Naive thymus-derived CD4-positive, alpha-beta T cell (primary cell): ENCODE results near the gene PRR7. TPM values are rescaled to one million over a fixed set of nuclear protein-coding genes. Genes with fewer than 3 reads are reported as not detected.
A peak's percentile ranks its signal among the peaks of the same experiment; 100 is the strongest.

ENCODE experiments used
- ATAC-seq: fragments of 150-1000 bp; cut with Tn5 transposase; 2 replicates; pipeline ENCODE4 v1.10.0; 2021; ENCODE audit warnings: mild to moderate bottlenecking, moderate library complexity
- CTCF ChIA-PET: fragments of 350-600 bp; sonication (Branson Sonifier 250); formaldehyde crosslinking; loops from one replicate; lab custom pipeline; 2021; ENCODE audit warnings: antibody characterized with exemption; lab: Charles Lee
- POLR2A ChIA-PET: fragments of 350-600 bp; sonication (Branson Sonifier 250); formaldehyde crosslinking; loops from one replicate; lab custom pipeline; 2021; ENCODE audit warnings: antibody characterized with exemption, inconsistent platforms; lab: Charles Lee
- DNase-seq, 9 donors: peaks; one replicate each; pipeline versions ENCODE4 v3.0.0 to v3.0.0-alpha.2; 2020 to 2022; ENCODE audit warnings: mixed read lengths in 1 of 9
- H3K27ac ChIP-seq: one replicate; pipeline ENCODE4 v1.7.0; 2013; ENCODE audit warnings: mild to moderate bottlenecking, low read depth, low read length, moderate library complexity
- H3K27me3 ChIP-seq, 2 donors: one replicate each; pipeline ENCODE4 v1.7.0; 2013; ENCODE audit warnings: low read length in 2 of 2, mild to moderate bottlenecking in 2 of 2, moderate library complexity in 2 of 2; ENCODE audit not compliant: control insufficient read depth in 2 of 2, insufficient read depth in 2 of 2
- H3K36me3 ChIP-seq, 3 experiments: 1 replicate in 2 of 3; 2 replicates in 1 of 3; pipeline ENCODE4 v1.7.0; 2013; ENCODE audit warnings: low read length in 3 of 3, mild to moderate bottlenecking in 3 of 3, moderate library complexity in 1 of 3; ENCODE audit not compliant: insufficient read depth in 3 of 3, control insufficient read depth in 2 of 3
- H3K4me1 ChIP-seq, 2 donors: one replicate each; pipeline ENCODE4 v1.7.0; 2013; ENCODE audit warnings: low read length in 2 of 2, mild to moderate bottlenecking in 2 of 2, moderate library complexity in 1 of 2; ENCODE audit not compliant: control insufficient read depth in 2 of 2, insufficient read depth in 2 of 2
- H3K4me3 ChIP-seq: 2 replicates; pipeline ENCODE4 v1.7.0; 2013; ENCODE audit warnings: mild to moderate bottlenecking, low read length
- H3K9me3 ChIP-seq, 3 experiments: 1 replicate in 2 of 3; 2 replicates in 1 of 3; pipeline ENCODE4 v1.7.0; 2013; ENCODE audit warnings: low read length in 3 of 3; ENCODE audit not compliant: control insufficient read depth in 2 of 3
- H3K27ac Mint-ChIP-seq, 9 donors: one replicate each; pipeline ENCODE4 v1.8.0; 2020 to 2022; ENCODE audit warnings: mixed read lengths in 9 of 9, mild to moderate bottlenecking in 8 of 9, moderate library complexity in 5 of 9, inconsistent platforms in 2 of 9
- H3K27me3 Mint-ChIP-seq, 5 donors: one replicate each; pipeline ENCODE4 v1.8.0; 2021 to 2022; ENCODE audit warnings: mixed read lengths in 5 of 5, mild to moderate bottlenecking in 1 of 5
- H3K36me3 Mint-ChIP-seq, 5 donors: one replicate each; pipeline ENCODE4 v1.8.0; 2020 to 2022; ENCODE audit warnings: mixed read lengths in 5 of 5, mild to moderate bottlenecking in 3 of 5, inconsistent platforms in 1 of 5
- H3K4me1 Mint-ChIP-seq, 7 donors: one replicate each; pipeline ENCODE4 v1.8.0; 2020 to 2022; ENCODE audit warnings: mixed read lengths in 7 of 7, mild to moderate bottlenecking in 3 of 7, inconsistent platforms in 1 of 7
- H3K4me3 Mint-ChIP-seq, 10 donors: one replicate each; pipeline ENCODE4 v1.8.0; 2020 to 2022; ENCODE audit warnings: mild to moderate bottlenecking in 10 of 10, mixed read lengths in 10 of 10, moderate library complexity in 6 of 10, inconsistent platforms in 2 of 10
- H3K9me3 Mint-ChIP-seq, 11 donors: one replicate each; pipeline ENCODE4 v1.8.0; 2020 to 2022; ENCODE audit warnings: mixed read lengths in 11 of 11, mild to moderate bottlenecking in 4 of 11, inconsistent platforms in 1 of 11, moderate library complexity in 1 of 11
- intact Hi-C, 2 donors: fragments of 100-400 bp; cut with micrococcal nuclease; formaldehyde crosslinking; loops; one replicate each; pipeline ENCODE4 v1.15.1; 2023
- polyA plus RNA-seq, 2 donors: library from polyadenylated mRNA; unstranded; fragments of 300-500 nt; fragmentation: Illumina TruSeq; gene quantifications; one replicate each; pipeline ENCODE4 v1.2.3, GENCODE V29; 2021
- total RNA-seq, 6 experiments: library from RNA in 5 of 6; stranded (reverse) in 5 of 6; gene quantifications; 1 replicate in 5 of 6; 2 replicates in 1 of 6; pipeline ENCODE4 v1.2.3 and lab custom pipeline; 2021 to 2026

The PRR7 gene
- total and polyA plus RNA-seq, 7 experiments from 2014 or later, result 6.4 to 31.8 (median 11.7) TPM

DNA sequence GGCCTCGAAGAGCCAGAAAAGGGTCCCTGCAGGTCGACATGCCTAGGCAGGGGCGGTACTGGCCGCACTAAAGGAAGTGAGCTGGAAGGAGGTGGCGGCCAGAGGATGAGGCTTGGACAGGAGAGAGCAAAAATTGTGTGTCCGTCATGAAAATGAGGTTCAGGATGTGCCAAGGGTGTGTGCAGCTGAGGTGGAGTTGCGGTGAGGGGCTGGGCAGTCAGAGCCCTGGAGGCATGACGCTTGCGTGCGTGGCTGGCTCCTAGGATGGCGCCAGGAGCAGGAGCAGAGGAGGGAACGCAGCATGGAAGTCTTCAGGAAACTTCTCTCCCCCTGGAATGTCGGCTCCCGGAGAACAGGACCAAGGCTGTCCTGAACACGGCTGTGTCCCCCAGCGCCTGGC lies 56.3 kb downstream of the PRR7 start:
- no peak for DNase-seq
- Mint-ChIP-seq H3K27me3 (peaks cover 0 to 21% (median 0%) of the 10 kb centered on the region in 5 donors), H3K4me3 (no peak overlapping the region), H3K9me3 (peaks cover 0 to 3% (median 0%) of the 10 kb centered on the region in 11 donors), H3K4me1 (peaks cover 14 to 29% (median 20%) of the 10 kb centered on the region in 7 donors), H3K36me3 (no peaks in the 10 kb centered on the region), H3K27ac (peak overlapping the region in 1 of 9 donors; percentile 10)
- ChIA-PET CTCF (interaction anchor here (0.6 to 7.1 kb wide), 9 partner anchors 8 to 193 kb away, joined by 3 to 77 read pairs (median 4); no protein-coding TSS in a partner anchor), POLR2A (no interaction called here)
- Histone ChIP-seq H3K9me3 (no peaks in the 10 kb centered on the region), H3K27me3 (no peaks in the 10 kb centered on the region), H3K4me1 (peaks cover 6 to 7% of the 10 kb centered on the region in 2 donors), H3K27ac (no peak overlapping the region), H3K36me3 (no peaks in the 10 kb centered on the region), H3K4me3 (no peak overlapping the region)
- intact Hi-C loops, result no loop called here
- ATAC-seq, result no peak

- no peak overlapping the region for H3K4me3 Mint-ChIP-seq
- H3K36me3 Mint-ChIP-seq, result no peaks in the 10 kb centered on the region
- ATAC-seq, result no peak
- Histone ChIP-seq H3K27me3 (no peaks in the 10 kb centered on the region), H3K27ac (no peak overlapping the region), H3K4me1 (peaks cover 0 to under 1% of the 10 kb centered on the region in 2 donors), H3K36me3 (no peaks in the 10 kb centered on the region), H3K4me3 (no peak overlapping the region), H3K9me3 (no peaks in the 10 kb centered on the region)
- no peak for DNase-seq
- peaks cover 0 to 17% (median 0%) of the 10 kb centered on the region in 5 donors for H3K27me3 Mint-ChIP-seq
- intact Hi-C loops, result no loop called here
- H3K27ac Mint-ChIP-seq, result no peak overlapping the region
- ChIA-PET POLR2A (no interaction called here), CTCF (interaction anchor here (0.6 to 7.1 kb wide), 6 partner anchors 34 to 194 kb away, joined by 3 to 77 read pairs (median 4); no protein-coding TSS in a partner anchor)
- H3K9me3 Mint-ChIP-seq, result peaks cover 0 to 3% (median 0%) of the 10 kb centered on the region in 11 donors
- peaks cover 9 to 25% (median 16%) of the 10 kb centered on the region in 7 donors for H3K4me1 Mint-ChIP-seq
These were observed 56.9 kb downstream of the PRR7 start for GRCh38 chr5:177503351-177504085.

GRCh38 chr5:177504086-177505056 lies 57.8 kb downstream of the PRR7 start:
- CTCF ChIA-PET, result interaction anchor here (0.9 to 7.1 kb wide), 3 partner anchors 33 to 135 kb away, joined by 3 to 77 read pairs (median 3); no protein-coding TSS in a partner anchor
- H3K9me3 Mint-ChIP-seq, result peaks cover 0 to 3% (median 0%) of the 10 kb centered on the region in 11 donors
- H3K36me3 Mint-ChIP-seq, result no peaks in the 10 kb centered on the region
- no peak overlapping the region for H3K27ac Mint-ChIP-seq
- H3K27me3 ChIP-seq, result no peaks in the 10 kb centered on the region
- H3K4me3 Mint-ChIP-seq, result no peak overlapping the region
- H3K4me3 ChIP-seq, result no peak overlapping the region
- H3K36me3 ChIP-seq, result no peaks in the 10 kb centered on the region
- POLR2A ChIA-PET, result interaction anchor here (0.6 kb wide), 1 partner anchor 857 kb away, joined by 3 read pairs; no protein-coding TSS in a partner anchor
- H3K4me1 Mint-ChIP-seq, result peaks cover 4 to 26% (median 11%) of the 10 kb centered on the region in 7 donors
- peaks cover 0 to 12% (median 0%) of the 10 kb centered on the region in 5 donors for H3K27me3 Mint-ChIP-seq
- H3K27ac ChIP-seq, result no peak overlapping the region
- DNase-seq (no peak), ATAC-seq (no peak)
- no peaks in the 10 kb centered on the region for H3K4me1 ChIP-seq
- H3K9me3 ChIP-seq, result no peaks in the 10 kb centered on the region
- intact Hi-C loops, result no loop called here

DNA sequence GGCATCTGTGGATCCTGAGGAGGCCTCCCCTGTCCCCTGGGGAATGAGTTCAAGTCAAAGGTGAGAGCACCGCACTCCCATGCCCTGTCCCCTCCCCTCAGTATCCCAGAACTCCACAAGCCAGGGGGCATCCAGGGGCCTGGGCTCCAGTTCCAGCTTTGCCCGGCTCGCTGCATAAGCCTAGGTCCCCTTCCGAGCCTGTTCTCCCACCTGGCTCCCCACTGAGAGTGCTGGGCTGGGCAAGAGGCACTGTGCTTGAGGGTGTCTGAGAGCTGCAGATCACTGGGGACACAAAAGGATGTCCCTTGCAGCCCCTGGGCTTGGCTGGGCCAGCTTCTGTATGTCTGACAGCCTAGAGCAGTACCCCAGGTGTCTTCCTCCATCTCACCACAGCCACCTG lies 58.5 kb downstream of the PRR7 start:
- no peaks in the 10 kb centered on the region for H3K36me3 ChIP-seq
- no peak overlapping the region for H3K27ac ChIP-seq
- intact Hi-C loops, result no loop called here
- peaks cover 0 to 3% (median 0%) of the 10 kb centered on the region in 11 donors for H3K9me3 Mint-ChIP-seq
- POLR2A ChIA-PET, result interaction anchor here (0.6 kb wide), 1 partner anchor 858 kb away, joined by 3 read pairs; no protein-coding TSS in a partner anchor
- H3K4me1 Mint-ChIP-seq, result peaks cover 6 to 28% (median 11%) of the 10 kb centered on the region in 7 donors
- peaks cover 0 to 5% (median 0%) of the 10 kb centered on the region in 5 donors for H3K27me3 Mint-ChIP-seq
- H3K36me3 Mint-ChIP-seq, result no peaks in the 10 kb centered on the region
- H3K27ac Mint-ChIP-seq, result no peak overlapping the region
- H3K9me3 ChIP-seq, result no peaks in the 10 kb centered on the region
- no peak overlapping the region for H3K4me3 ChIP-seq
- ATAC-seq (no peak), DNase-seq (no peak)
- no peaks in the 10 kb centered on the region for H3K4me1 ChIP-seq
- CTCF ChIA-PET, result interaction anchor here (0.7 kb wide), 1 partner anchor 28 kb away, joined by 6 read pairs; no protein-coding TSS in a partner anchor
- H3K4me3 Mint-ChIP-seq, result no peak overlapping the region
- no peaks in the 10 kb centered on the region for H3K27me3 ChIP-seq

Other genes with a start within 250 kb of the PRR7 start
- gene RAB24, start 143.1 kb upstream of the PRR7 start, total RNA-seq, result 10 to 100 TPM; 18.0 to 47.5 (median 24.3) TPM
- gene RAB24, start 143.1 kb upstream of the PRR7 start, polyA plus RNA-seq, result 10 to 100 TPM; 14.9 to 17.1 TPM
- gene PRELID1, start 143.0 kb upstream of the PRR7 start, total RNA-seq, result 100 to 1,000 TPM in 1 of 5 experiments, 10 to 100 TPM in 4; 49.0 to 172 (median 57.2) TPM
- gene PRELID1, start 143.0 kb upstream of the PRR7 start, polyA plus RNA-seq, result 100 to 1,000 TPM; 155 to 177 TPM
- 10 to 100 TPM in 4 of 5 experiments, 1 to 10 TPM in 1; 8.8 to 39.8 (median 18.3) TPM for gene MXD3, start 134.9 kb upstream of the PRR7 start, total RNA-seq
- gene MXD3, start 134.9 kb upstream of the PRR7 start, polyA plus RNA-seq, result under 1 TPM; 0.63 to 0.75 TPM
- 100 to 1,000 TPM in 2 of 5 experiments, 10 to 100 TPM in 3; 71.8 to 144 (median 99.7) TPM for gene LMAN2, start 95.1 kb upstream of the PRR7 start, total RNA-seq
- 100 to 1,000 TPM; 194 to 202 TPM for gene LMAN2, start 95.1 kb upstream of the PRR7 start, polyA plus RNA-seq
- 100 to 1,000 TPM in 3 of 5 experiments, 10 to 100 TPM in 2; 68.4 to 196 (median 112) TPM for gene RGS14, start 88.9 kb upstream of the PRR7 start, total RNA-seq
- gene RGS14, start 88.9 kb upstream of the PRR7 start, polyA plus RNA-seq, result 100 to 1,000 TPM in 1 of 2 donors, 10 to 100 TPM in 1; 32.9 to 100 TPM
- under 1 TPM in 2 of 5 experiments, not detected in 3; 0.27 to 0.29 TPM for gene SLC34A1, start 62.4 kb upstream of the PRR7 start, total RNA-seq
- not detected for gene SLC34A1, start 62.4 kb upstream of the PRR7 start, polyA plus RNA-seq
- gene PFN3, start 46.2 kb upstream of the PRR7 start, total RNA-seq, result not detected
- not detected for gene PFN3, start 46.2 kb upstream of the PRR7 start, polyA plus RNA-seq
- 1 to 10 TPM in 1 of 5 experiments, under 1 TPM in 2, not detected in 2; 0.16 to 2.1 (median 0.34) TPM for gene F12, start 37.2 kb upstream of the PRR7 start, total RNA-seq
- gene F12, start 37.2 kb upstream of the PRR7 start, polyA plus RNA-seq, result under 1 TPM in 1 of 2 donors, not detected in 1; 0.64 TPM
- gene GRK6, start 20.1 kb upstream of the PRR7 start, total RNA-seq, result 100 to 1,000 TPM; 161 to 246 (median 200) TPM
- 100 to 1,000 TPM in 1 of 2 donors, 10 to 100 TPM in 1; 78.8 to 202 TPM for gene GRK6, start 20.1 kb upstream of the PRR7 start, polyA plus RNA-seq
- 1 to 10 TPM; 1.2 to 8.8 (median 5.7) TPM for gene DBN1, start 26.8 kb downstream of the PRR7 start, total RNA-seq
- gene DBN1, start 26.8 kb downstream of the PRR7 start, polyA plus RNA-seq, result 1 to 10 TPM in 1 of 2 donors, under 1 TPM in 1; 0.64 to 2.2 TPM
- gene PDLIM7, start 50.8 kb downstream of the PRR7 start, total RNA-seq, result 10 to 100 TPM in 3 of 5 experiments, 1 to 10 TPM in 2; 4.1 to 63.2 (median 11.9) TPM
- 1 to 10 TPM; 2.7 to 4.5 TPM for gene PDLIM7, start 50.8 kb downstream of the PRR7 start, polyA plus RNA-seq
- 10 to 100 TPM in 1 of 5 experiments, 1 to 10 TPM in 4; 2.4 to 67.1 (median 6.0) TPM for gene DOK3, start 63.0 kb downstream of the PRR7 start, total RNA-seq
- gene DOK3, start 63.0 kb downstream of the PRR7 start, polyA plus RNA-seq, result under 1 TPM; 0.09 to 0.25 TPM
- 100 to 1,000 TPM in 1 of 5 experiments, 10 to 100 TPM in 4; 65.8 to 126 (median 76.1) TPM for gene DDX41, start 70.1 kb downstream of the PRR7 start, total RNA-seq
- 10 to 100 TPM; 39.2 to 54.6 TPM for gene DDX41, start 70.1 kb downstream of the PRR7 start, polyA plus RNA-seq
- gene FAM193B, start 107.7 kb downstream of the PRR7 start, total RNA-seq, result 100 to 1,000 TPM; 102 to 275 (median 175) TPM
- gene FAM193B, start 107.7 kb downstream of the PRR7 start, polyA plus RNA-seq, result 1 to 10 TPM; 4.1 TPM
- gene TMED9, start 145.4 kb downstream of the PRR7 start, total RNA-seq, result 100 to 1,000 TPM in 1 of 5 experiments, 10 to 100 TPM in 4; 50.5 to 144 (median 67.5) TPM
- 100 to 1,000 TPM in 1 of 2 donors, 10 to 100 TPM in 1; 99.7 to 103 TPM for gene TMED9, start 145.4 kb downstream of the PRR7 start, polyA plus RNA-seq
- 10 to 100 TPM; 25.4 to 42.2 (median 32.1) TPM for gene B4GALT7, start 153.3 kb downstream of the PRR7 start, total RNA-seq
- gene B4GALT7, start 153.3 kb downstream of the PRR7 start, polyA plus RNA-seq, result 10 to 100 TPM; 18.8 to 24.9 TPM